Activated CD8-positive, alpha-beta memory T cell treated with anti-CD3 and anti-CD28 coated beads, Interleukin-2, amount 10 ng/mL, durations not matched to agents 7 days and 5 days (primary cell): ENCODE data around the gene INSL4. TPM values are rescaled to one million over a fixed set of nuclear protein-coding genes. Genes with fewer than 3 reads are reported as not detected.

Source experiments
- ATAC-seq: fragments of 150-1000 bp; cut with Tn5 transposase; one replicate; pipeline ENCODE4 v1.10.0; 2021; ENCODE audit warnings: moderate library complexity
- CTCF ChIA-PET: fragments of 350-600 bp; sonication (Branson Sonifier 250); formaldehyde crosslinking; loops from one replicate; lab custom pipeline; 2021; ENCODE audit warnings: antibody characterized with exemption; lab: Charles Lee
- DNase-seq: peaks from one replicate; pipeline ENCODE4 v3.0.0-alpha.2; 2020
- H3K27ac Mint-ChIP-seq: one replicate; pipeline ENCODE4 v1.8.0; 2021; ENCODE audit warnings: mild to moderate bottlenecking, mixed read lengths
- H3K27me3 Mint-ChIP-seq: one replicate; pipeline ENCODE4 v1.8.0; 2021; ENCODE audit warnings: mixed read lengths
- H3K36me3 Mint-ChIP-seq: one replicate; pipeline ENCODE4 v1.8.0; 2021; ENCODE audit warnings: mild to moderate bottlenecking, mixed read lengths
- H3K4me1 Mint-ChIP-seq: one replicate; pipeline ENCODE4 v1.8.0; 2021; ENCODE audit warnings: mixed read lengths
- H3K4me3 Mint-ChIP-seq: one replicate; pipeline ENCODE4 v1.8.0; 2021; ENCODE audit warnings: mild to moderate bottlenecking, moderate library complexity, mixed read lengths
- H3K9me3 Mint-ChIP-seq: one replicate; pipeline ENCODE4 v1.8.0; 2022; ENCODE audit warnings: low read depth, mixed read lengths
- total RNA-seq, 2 experiments: library from RNA; stranded (reverse); gene quantifications; one replicate each; pipeline ENCODE4 v1.2.3, GENCODE V29; 2021

Gene INSL4
- total RNA-seq, 2 experiments from 2014 or later = not detected

- H3K4me3 Mint-ChIP-seq = no peak overlapping the region
- H3K27ac Mint-ChIP-seq = no peak overlapping the region
- CTCF ChIA-PET = no interaction called here
- H3K4me1 Mint-ChIP-seq = peaks cover 13% of the 10 kb centered on the region
- DNase-seq = no peak
- no peaks in the 10 kb centered on the region for H3K27me3 Mint-ChIP-seq
- ATAC-seq = no peak
- peaks cover 2% of the 10 kb centered on the region for H3K36me3 Mint-ChIP-seq
- no peaks in the 10 kb centered on the region for H3K9me3 Mint-ChIP-seq
Measured at GRCh38 chr9:5265939-5266338, 34.7 kb downstream of the INSL4 start.

GRCh38 chr9:5269249-5269715 is 38.1 kb downstream of the INSL4 start:
- ATAC-seq = no peak
- Mint-ChIP-seq H3K27ac (no peak overlapping the region), H3K4me3 (no peak overlapping the region), H3K36me3 (peaks cover 2% of the 10 kb centered on the region), H3K4me1 (peaks cover 6% of the 10 kb centered on the region), H3K9me3 (no peaks in the 10 kb centered on the region), H3K27me3 (no peaks in the 10 kb centered on the region)
- CTCF ChIA-PET = interaction anchor here (1.3 to 1.4 kb wide), 2 partner anchors 19 to 155 kb away, joined by 3 read pairs; no protein-coding TSS in a partner anchor
- no peak for DNase-seq

- H3K36me3 Mint-ChIP-seq = peaks cover 3% of the 10 kb centered on the region
- ATAC-seq = no peak
- no peak overlapping the region for H3K4me3 Mint-ChIP-seq
- H3K9me3 Mint-ChIP-seq = no peaks in the 10 kb centered on the region
- no peak overlapping the region for H3K27ac Mint-ChIP-seq
- CTCF ChIA-PET = no interaction called here
- H3K27me3 Mint-ChIP-seq = no peaks in the 10 kb centered on the region
- DNase-seq = no peak
- H3K4me1 Mint-ChIP-seq = no peaks in the 10 kb centered on the region
Measured at GRCh38 chr9:5274770-5275169, 43.6 kb downstream of the INSL4 start.

GRCh38 chr9:5278486-5278885 is 47.3 kb downstream of the INSL4 start:
- H3K27ac Mint-ChIP-seq = no peak overlapping the region
- no peaks in the 10 kb centered on the region for H3K9me3 Mint-ChIP-seq
- no peak overlapping the region for H3K4me3 Mint-ChIP-seq
- ATAC-seq (no peak), DNase-seq (no peak)
- CTCF ChIA-PET = interaction anchor here (0.7 kb wide), 1 partner anchor 12 kb away, joined by 3 read pairs; no protein-coding TSS in a partner anchor
- no peaks in the 10 kb centered on the region for H3K27me3 Mint-ChIP-seq
- H3K36me3 Mint-ChIP-seq = peaks cover 2% of the 10 kb centered on the region
- H3K4me1 Mint-ChIP-seq = no peaks in the 10 kb centered on the region

Other genes starting within 250 kb of the INSL4 start
- 10 to 100 TPM; 20.6 to 27.0 TPM for gene JAK2, start 246.1 kb upstream of the INSL4 start, total RNA-seq
- gene INSL6, start 45.8 kb upstream of the INSL4 start, total RNA-seq = not detected
- 1 to 10 TPM; 2.1 to 4.0 TPM for gene RLN2, start 73.3 kb downstream of the INSL4 start, total RNA-seq
- 1 to 10 TPM; 1.0 to 1.5 TPM for gene RLN1, start 108.5 kb downstream of the INSL4 start, total RNA-seq
- 10 to 100 TPM; 29.8 to 31.5 TPM for gene PLGRKT, start 206.5 kb downstream of the INSL4 start, total RNA-seq
- gene CD274, start 219.1 kb downstream of the INSL4 start, total RNA-seq = 10 to 100 TPM in 1 of 2 experiments, 1 to 10 TPM in 1; 8.3 to 10.4 TPM